Kidney (tissue), 14 donors: Measurements from ENCODE around the gene TFPI. TPM values are rescaled to one million over a fixed set of nuclear protein-coding genes. Genes with fewer than 3 reads are reported as not detected.

Experiments
- DNase-seq, 5 donors: peaks; one replicate each; pipeline ENCODE4 v3.0.0-alpha.2; 2013 to 2020
- FAIRE-seq: peaks from 2 replicates; lab custom pipeline; 2012; peaks lifted over from hg19 to GRCh38; lab: Jason Lieb, UNC
- H3K27ac ChIP-seq, 2 donors: one replicate each; pipeline ENCODE4 v1.7.0; 2013; ENCODE audit warnings: low read depth in 2 of 2, low read length in 2 of 2, inconsistent platforms in 1 of 2
- H3K27me3 ChIP-seq: one replicate; pipeline ENCODE4 v1.7.1; 2013; ENCODE audit warnings: low read length, inconsistent platforms; ENCODE audit not compliant: control insufficient read depth, insufficient read depth
- H3K36me3 ChIP-seq, 3 donors: one replicate each; pipeline versions ENCODE4 v1.7.0 to v1.7.1; 2013; ENCODE audit warnings: low read length in 3 of 3, control low read depth in 1 of 3, inconsistent platforms in 1 of 3; ENCODE audit not compliant: insufficient read depth in 3 of 3, control insufficient read depth in 2 of 3
- H3K4me1 ChIP-seq, 3 donors: one replicate each; pipeline versions ENCODE4 v1.7.0 to v1.7.1; 2013; ENCODE audit warnings: low read length in 3 of 3, inconsistent platforms in 1 of 3, low read depth in 1 of 3; ENCODE audit not compliant: control insufficient read depth in 2 of 3, insufficient read depth in 2 of 3
- H3K4me3 ChIP-seq, 3 donors: one replicate each; pipeline versions ENCODE4 v1.7.0 to v1.8.1; 2013; ENCODE audit warnings: low read length in 3 of 3, control low read depth in 1 of 3, inconsistent platforms in 1 of 3
- H3K9ac ChIP-seq, 3 donors: one replicate each; pipeline versions ENCODE4 v1.7.0 to v1.7.1; 2013; ENCODE audit warnings: low read length in 3 of 3, control low read depth in 1 of 3, inconsistent platforms in 1 of 3
- H3K9me3 ChIP-seq, 3 donors: one replicate each; pipeline versions ENCODE4 v1.7.0 to v1.7.1; 2013; ENCODE audit warnings: low read length in 3 of 3, control low read depth in 1 of 3, inconsistent platforms in 1 of 3; ENCODE audit not compliant: control insufficient read depth in 2 of 3, insufficient read depth in 1 of 3
- intact Hi-C: fragments of 100-400 bp; cut with DNase I; formaldehyde crosslinking; loops from one replicate; pipeline ENCODE4 v1.11.1; 2022
- polyA plus RNA-seq: library from polyadenylated mRNA; stranded (reverse); fragments of 350-450 nt; fragmentation: Illumina TruSeq; extraction: RNeasy Lipid Tissue Mini Kit (QIAGEN cat#74804); gene quantifications from one replicate; pipeline ENCODE4 v1.2.3, GENCODE V29; 2014; ENCODE audit warnings: low read depth, low replicate concordance; ENCODE audit not compliant: insufficient read depth
- total RNA-seq: library from RNA; stranded (reverse); fragmentation: NEBNext Ultra II Directional; extraction: Animal tissue kit (Norgen Biotek cat#: 25700); gene quantifications from one replicate; pipeline ENCODE4 v1.2.1, GENCODE V29; 2021
- TF ChIP-seq, protein P1 (sequence below): IDR thresholded peaks from 3 replicates; pipeline ENCODE4 v1.5.1; 2012; ENCODE audit warnings: mild to moderate bottlenecking, moderate library complexity, borderline replicate concordance; ENCODE audit not compliant: insufficient read depth; ENCODE audit errors: extremely low read depth
- donor health status: control.
- donor health status: control.
- donor health status: control.
- donor health status: control.
- donor health status: control.
- donor health status: DM: yes; HTN: yes; CAD: no.
- donor health status: Normal renal cell carcinoma (clear cell type).

Gene TFPI
- total and polyA plus RNA-seq, 2 donors from 2014 or later: 26.2 to 266 TPM

DNA sequence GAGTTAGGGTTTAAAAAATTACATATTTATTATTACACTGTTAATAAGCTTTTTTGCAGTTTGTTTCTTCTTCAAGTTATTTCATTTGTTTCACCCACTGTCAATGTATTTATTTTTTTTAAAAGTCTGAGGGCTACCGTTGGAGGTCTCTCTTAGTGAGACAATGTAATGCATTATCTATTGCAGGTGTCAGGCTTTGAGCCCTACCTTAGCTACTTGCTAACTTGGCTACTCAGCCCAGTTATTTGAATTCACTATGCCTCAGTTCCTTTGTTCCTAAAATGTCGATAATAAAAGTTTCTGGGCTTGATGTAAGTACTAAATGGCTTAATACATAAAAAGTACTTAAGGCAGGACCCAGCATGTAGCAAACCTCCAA lies 458 bp upstream of the TFPI start:
- intact Hi-C loops: no loop called here
- Histone ChIP-seq H3K27me3 (no peaks in the 10 kb centered on the region), H3K9me3 (no peaks in the 10 kb centered on the region), H3K27ac (peak overlapping the region in 1 of 2 donors; percentile 53), H3K4me3 (peak overlapping the region in 2 of 3 donors; percentile 71 to 88), H3K36me3 (no peaks in the 10 kb centered on the region), H3K4me1 (peaks cover 0 to 16% (median 2%) of the 10 kb centered on the region in 3 donors), H3K9ac (peak overlapping the region in 1 of 3 donors; percentile 65)
- DNase-seq: no peak
- no peak for FAIRE-seq
- TF ChIP-seq, protein P1, sequence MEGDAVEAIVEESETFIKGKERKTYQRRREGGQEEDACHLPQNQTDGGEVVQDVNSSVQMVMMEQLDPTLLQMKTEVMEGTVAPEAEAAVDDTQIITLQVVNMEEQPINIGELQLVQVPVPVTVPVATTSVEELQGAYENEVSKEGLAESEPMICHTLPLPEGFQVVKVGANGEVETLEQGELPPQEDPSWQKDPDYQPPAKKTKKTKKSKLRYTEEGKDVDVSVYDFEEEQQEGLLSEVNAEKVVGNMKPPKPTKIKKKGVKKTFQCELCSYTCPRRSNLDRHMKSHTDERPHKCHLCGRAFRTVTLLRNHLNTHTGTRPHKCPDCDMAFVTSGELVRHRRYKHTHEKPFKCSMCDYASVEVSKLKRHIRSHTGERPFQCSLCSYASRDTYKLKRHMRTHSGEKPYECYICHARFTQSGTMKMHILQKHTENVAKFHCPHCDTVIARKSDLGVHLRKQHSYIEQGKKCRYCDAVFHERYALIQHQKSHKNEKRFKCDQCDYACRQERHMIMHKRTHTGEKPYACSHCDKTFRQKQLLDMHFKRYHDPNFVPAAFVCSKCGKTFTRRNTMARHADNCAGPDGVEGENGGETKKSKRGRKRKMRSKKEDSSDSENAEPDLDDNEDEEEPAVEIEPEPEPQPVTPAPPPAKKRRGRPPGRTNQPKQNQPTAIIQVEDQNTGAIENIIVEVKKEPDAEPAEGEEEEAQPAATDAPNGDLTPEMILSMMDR: no peak

DNA sequence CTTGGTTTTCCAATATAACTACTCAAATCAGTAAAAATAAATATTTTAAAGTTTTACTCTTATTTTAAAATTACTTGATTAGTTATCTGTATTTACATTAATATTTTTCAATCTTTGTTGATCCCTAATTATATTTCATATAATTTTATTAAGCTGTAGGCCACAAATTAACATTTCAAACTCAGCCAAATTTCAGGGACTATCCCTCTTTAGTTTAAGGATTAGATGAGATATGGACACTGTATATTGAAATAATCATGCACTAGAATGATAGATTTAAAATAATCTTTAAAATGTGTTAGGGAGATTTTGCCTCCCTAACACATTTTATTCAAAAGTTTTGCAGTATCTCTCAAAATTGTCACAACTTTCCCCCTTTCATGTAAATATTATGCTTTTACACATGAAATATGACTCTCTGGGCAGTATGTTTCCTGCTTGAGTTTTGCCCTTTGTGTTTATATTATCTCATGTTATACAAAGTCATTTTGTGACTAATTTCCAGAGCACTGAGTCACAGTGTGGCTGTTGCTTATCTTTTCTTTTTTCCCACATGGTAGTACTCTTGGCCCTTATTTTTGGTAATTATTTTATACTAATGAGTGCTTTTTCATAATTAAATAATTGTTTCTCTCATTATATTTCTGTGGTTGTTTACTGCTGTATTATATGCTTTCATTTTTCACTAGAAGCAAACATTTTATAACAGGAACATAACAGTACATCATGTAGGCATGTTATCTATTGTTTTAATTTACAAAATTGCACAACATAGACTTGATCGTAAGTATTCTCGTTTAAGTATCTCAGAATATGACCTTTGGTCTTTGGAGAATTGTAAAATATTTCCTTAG lies 1.2 kb downstream of the TFPI start:
- H3K9me3 ChIP-seq: no peaks in the 10 kb centered on the region
- peak overlapping the region; percentile 0 to 65 (median 32) for H3K9ac ChIP-seq
- peak overlapping the region; percentile 7 to 88 (median 71) for H3K4me3 ChIP-seq
- peak overlapping the region; percentile 32 to 53 for H3K27ac ChIP-seq
- intact Hi-C loops: no loop called here
- H3K4me1 ChIP-seq: peaks cover 0 to 24% (median 2%) of the 10 kb centered on the region in 3 donors
- no peaks in the 10 kb centered on the region for H3K36me3 ChIP-seq
- FAIRE-seq (peak; percentile 92), DNase-seq (no peak)
- no peaks in the 10 kb centered on the region for H3K27me3 ChIP-seq
- TF ChIP-seq, protein P1: no peak

DNA sequence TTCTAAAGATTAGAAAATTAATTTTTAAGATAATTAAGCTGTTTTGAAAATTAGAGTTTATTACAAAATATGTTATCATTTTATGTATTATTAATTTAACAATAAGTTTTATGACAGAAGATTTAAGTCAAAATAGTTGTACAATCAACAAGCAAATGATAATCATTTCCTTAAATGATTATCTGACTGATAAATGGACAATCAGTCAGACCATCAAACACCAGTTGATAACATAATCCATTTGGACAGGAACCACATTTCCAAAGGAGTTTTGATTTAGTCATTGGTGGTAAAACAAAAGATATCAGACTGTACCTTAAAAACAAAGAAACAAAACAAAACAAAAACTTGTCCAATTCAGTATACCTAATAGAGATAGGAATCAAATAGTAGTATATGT lies 1.9 kb downstream of the TFPI start:
- no peaks in the 10 kb centered on the region for H3K36me3 ChIP-seq
- TF ChIP-seq, protein P1: no peak
- FAIRE-seq: no peak
- peak overlapping the region in 2 of 3 donors; percentile 71 to 88 for H3K4me3 ChIP-seq
- H3K27ac ChIP-seq: peak overlapping the region in 1 of 2 donors; percentile 20
- peak overlapping the region in 1 of 3 donors; percentile 32 for H3K9ac ChIP-seq
- no peaks in the 10 kb centered on the region for H3K27me3 ChIP-seq
- intact Hi-C loops: no loop called here
- no peaks in the 10 kb centered on the region for H3K9me3 ChIP-seq
- H3K4me1 ChIP-seq: peaks cover 2 to 24% (median 3%) of the 10 kb centered on the region in 3 donors
- DNase-seq: no peak
